ENCODE data around the gene CZIB. TPM values are rescaled to one million over a fixed set of nuclear protein-coding genes. Genes with fewer than 3 reads are reported as not detected.

The CZIB gene
- total and polyA plus RNA-seq, 2 of the 4 experiments (the other 2 are of a cell fraction), result 41.0 to 58.9 TPM

- Histone ChIP-seq H3K9ac (ENCODE audit: low read depth, low read length) (no peak overlapping the region), H3K4me2 (ENCODE audit: low read depth, low read length) (peak overlapping the region; percentile 90), H3K36me3 (ENCODE audit: control insufficient read depth, insufficient read depth, low read length) (peaks cover 18% of the 10 kb centered on the region), H3K18ac (ENCODE audit: low read depth, low read length) (no peak overlapping the region), H3K23ac (ENCODE audit: low read depth, low read length) (peak overlapping the region; percentile 26; the same call in 1 of the 2 replicates), H2AK5ac (ENCODE audit: low read depth, low read length) (peak overlapping the region; percentile 23; the same call in 1 of the 2 replicates), H4K5ac (ENCODE audit: low read depth, low read length) (peak overlapping the region; percentile 44), H3K4me3 (ENCODE audit: insufficient read depth, low read depth, low read length) (no peak overlapping the region), H2AFZ (replicated peaks; ENCODE audit: low read length, poor library complexity) (peak overlapping the region; percentile 18), H4K91ac (ENCODE audit: insufficient read depth, low read depth, low read length) (0 out of 2 replicates have a peak overlapping the region, but pooled peaks have one; percentile 49), H3K4me1 (ENCODE audit: control insufficient read depth, insufficient read depth, low read length) (peaks cover 13% of the 10 kb centered on the region), H2BK20ac (ENCODE audit: low read depth, low read length) (no peak overlapping the region), H2BK15ac (ENCODE audit: low read depth, low read length) (no peak overlapping the region), H4K8ac (ENCODE audit: low read depth in 2 of 2, low read length in 2 of 2) (peak overlapping the region in 1 of 2 experiments; percentile 68; a peak in 1 of 4 replicates), H3K9me1 (ENCODE audit: insufficient read depth, low read length) (peaks cover 17% of the 10 kb centered on the region), H3K14ac (replicated peaks; ENCODE audit: low read depth, low read length) (peak overlapping the region; percentile 69), H3K79me1 (ENCODE audit: low read depth in 1 of 2, low read length in 2 of 2) (peaks cover 28 to 33% of the 10 kb centered on the region in 2 experiments), H2AK9ac (replicated peaks; ENCODE audit: low read depth, low read length, poor library complexity) (peak overlapping the region; percentile 48), H3K56ac (ENCODE audit: extremely low read depth, insufficient read depth, low read length) (no peak overlapping the region), H3K27ac (ENCODE audit: insufficient read depth, low read length) (0 out of 2 replicates have a peak overlapping the region, but pooled peaks have one; percentile 17), H3K9me3 (ENCODE audit: control insufficient read depth, insufficient read depth, low read length) (no peaks in the 10 kb centered on the region), H3K27me3 (ENCODE audit: control insufficient read depth, insufficient read depth, low read length) (no peaks in the 10 kb centered on the region), H2BK120ac (ENCODE audit: low read depth, low read length) (no peak overlapping the region), H2BK5ac (ENCODE audit: low read depth, low read length, poor library complexity, severe bottlenecking) (peak overlapping the region; percentile 6), H4K20me1 (ENCODE audit: insufficient read depth, low read length) (no peaks in the 10 kb centered on the region), H3K4ac (ENCODE audit: low read depth, low read length) (peak overlapping the region; percentile 30)
- DNase-seq, result no peak
- dilution Hi-C loops (cut with HindIII; ENCODE audit: low sequenced_read_pairs, unreplicated experiment) (no loop called here), intact Hi-C loops (cut with micrococcal nuclease) (loop anchor here (5.0 kb wide), 2 partner anchors 136 to 371 kb away; partner anchors contain the start of gene PODN), in situ Hi-C loops (cut with MboI; ENCODE audit: low sequenced_read_pairs) (no loop called here)
- BruUV-seq (replicated peaks), result no TSS peak
- WGBS, 2 experiments (ENCODE audit: extremely low coverage in 2 of 2, insufficient read length in 1 of 2), result no CpG with 5 or more reads among the region's 4 CpGs
- no peak for TF ChIP-seq RCOR1 (IDR thresholded peaks at IDR 0.05; ENCODE audit: insufficient replicate concordance, low read length)
- TF ChIP-seq FOS (IDR thresholded peaks at IDR 0.05; ENCODE audit: low read depth, low read length), result no peak
- no peak for TF ChIP-seq MAZ (IDR thresholded peaks at IDR 0.05; ENCODE audit: borderline replicate concordance, low read depth, low read length)
- TF ChIP-seq CEBPB (IDR thresholded peaks at IDR 0.05; ENCODE audit: low read depth, low read length), result no peak
- no peak for TF ChIP-seq MXI1 (IDR thresholded peaks at IDR 0.05; ENCODE audit: borderline replicate concordance, low read depth, low read length)
- ChIA-PET CTCF (no interaction called here), POLR2A (ENCODE audit: unreplicated experiment) (no interaction called here)
- no peak for ATAC-seq (ENCODE audit: low read depth)
Observed at GRCh38 chr1:53198241-53198651, 22.2 kb downstream of the CZIB start.

Measured in IMR-90 (cell line).